Measurements from ENCODE around the gene CNIH4. TPM values are rescaled to one million over a fixed set of nuclear protein-coding genes. Genes with fewer than 3 reads are reported as not detected.

Gene CNIH4
- total and polyA plus RNA-seq, 2 of the 4 experiments (the other 2 are of a cell fraction) = 29.7 to 73.1 TPM

- Histone ChIP-seq H4K8ac (ENCODE audit: low read depth in 2 of 2, low read length in 2 of 2) (no peak overlapping the region), H4K91ac (ENCODE audit: insufficient read depth, low read depth, low read length) (no peak overlapping the region), H2BK120ac (ENCODE audit: low read depth, low read length) (no peak overlapping the region), H3K9me3 (ENCODE audit: control insufficient read depth, insufficient read depth, low read length) (no peaks in the 10 kb centered on the region), H2AK9ac (replicated peaks; ENCODE audit: low read depth, low read length, poor library complexity) (no peak overlapping the region), H2AFZ (replicated peaks; ENCODE audit: low read length, poor library complexity) (no peak overlapping the region), H3K27me3 (ENCODE audit: control insufficient read depth, insufficient read depth, low read length) (no peaks in the 10 kb centered on the region), H3K27ac (ENCODE audit: insufficient read depth, low read length) (no peak overlapping the region), H3K4me3 (ENCODE audit: insufficient read depth, low read depth, low read length) (no peak overlapping the region), H3K4me1 (ENCODE audit: control insufficient read depth, insufficient read depth, low read length) (no peaks in the 10 kb centered on the region; the same call in 1 of the 2 replicates), H3K36me3 (ENCODE audit: control insufficient read depth, insufficient read depth, low read length) (no peaks in the 10 kb centered on the region), H4K20me1 (ENCODE audit: insufficient read depth, low read length) (no peaks in the 10 kb centered on the region), H2BK5ac (ENCODE audit: low read depth, low read length, poor library complexity, severe bottlenecking) (no peak overlapping the region), H2BK20ac (ENCODE audit: low read depth, low read length) (no peak overlapping the region), H2AK5ac (ENCODE audit: low read depth, low read length) (no peak overlapping the region), H3K56ac (ENCODE audit: extremely low read depth, insufficient read depth, low read length) (no peak overlapping the region), H3K4ac (ENCODE audit: low read depth, low read length) (no peak overlapping the region), H3K9ac (ENCODE audit: low read depth, low read length) (no peak overlapping the region), H3K23ac (ENCODE audit: low read depth, low read length) (no peak overlapping the region), H3K14ac (replicated peaks; ENCODE audit: low read depth, low read length) (no peak overlapping the region), H3K9me1 (ENCODE audit: insufficient read depth, low read length) (no peaks in the 10 kb centered on the region), H3K4me2 (ENCODE audit: low read depth, low read length) (no peak overlapping the region), H4K5ac (ENCODE audit: low read depth, low read length) (no peak overlapping the region), H3K18ac (ENCODE audit: low read depth, low read length) (no peak overlapping the region), H2BK15ac (ENCODE audit: low read depth, low read length) (no peak overlapping the region), H3K79me1 (ENCODE audit: low read depth in 1 of 2, low read length in 2 of 2) (peaks cover 10 to 25% of the 10 kb centered on the region in 2 experiments)
- in situ Hi-C loops (cut with MboI; ENCODE audit: low sequenced_read_pairs) (no loop called here), dilution Hi-C loops (cut with HindIII; ENCODE audit: low sequenced_read_pairs, unreplicated experiment) (no loop called here), intact Hi-C loops (cut with micrococcal nuclease) (loop anchor here (2.0 to 5.0 kb wide), 3 partner anchors 159 to 633 kb away; no protein-coding TSS in a partner anchor)
- no peak for TF ChIP-seq MAFK (IDR thresholded peaks at IDR 0.05; ENCODE audit: low read depth, low read length)
- no peak for TF ChIP-seq MXI1 (IDR thresholded peaks at IDR 0.05; ENCODE audit: borderline replicate concordance, low read depth, low read length)
- TF ChIP-seq CTCF (conservative IDR thresholded peaks at IDR 0.05; ENCODE audit: low read depth, low read length) = no peak
- TF ChIP-seq MAZ (IDR thresholded peaks at IDR 0.05; ENCODE audit: borderline replicate concordance, low read depth, low read length) = no peak
- TF ChIP-seq, protein P1, sequence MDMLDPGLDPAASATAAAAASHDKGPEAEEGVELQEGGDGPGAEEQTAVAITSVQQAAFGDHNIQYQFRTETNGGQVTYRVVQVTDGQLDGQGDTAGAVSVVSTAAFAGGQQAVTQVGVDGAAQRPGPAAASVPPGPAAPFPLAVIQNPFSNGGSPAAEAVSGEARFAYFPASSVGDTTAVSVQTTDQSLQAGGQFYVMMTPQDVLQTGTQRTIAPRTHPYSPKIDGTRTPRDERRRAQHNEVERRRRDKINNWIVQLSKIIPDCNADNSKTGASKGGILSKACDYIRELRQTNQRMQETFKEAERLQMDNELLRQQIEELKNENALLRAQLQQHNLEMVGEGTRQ (IDR thresholded peaks at IDR 0.05; ENCODE audit: low read depth, low read length) = no peak
- TF ChIP-seq CEBPB (IDR thresholded peaks at IDR 0.05; ENCODE audit: low read depth, low read length) = no peak
- no peak for TF ChIP-seq FOS (IDR thresholded peaks at IDR 0.05; ENCODE audit: low read depth, low read length)
- no peak for TF ChIP-seq RFX5 (IDR thresholded peaks at IDR 0.05; ENCODE audit: low read depth, low read length)
- no peak for TF ChIP-seq SMC3 (IDR thresholded peaks at IDR 0.05; ENCODE audit: low read depth, low read length)
- no peak for TF ChIP-seq RCOR1 (IDR thresholded peaks at IDR 0.05; ENCODE audit: insufficient replicate concordance, low read length)
- TF ChIP-seq, protein P2, sequence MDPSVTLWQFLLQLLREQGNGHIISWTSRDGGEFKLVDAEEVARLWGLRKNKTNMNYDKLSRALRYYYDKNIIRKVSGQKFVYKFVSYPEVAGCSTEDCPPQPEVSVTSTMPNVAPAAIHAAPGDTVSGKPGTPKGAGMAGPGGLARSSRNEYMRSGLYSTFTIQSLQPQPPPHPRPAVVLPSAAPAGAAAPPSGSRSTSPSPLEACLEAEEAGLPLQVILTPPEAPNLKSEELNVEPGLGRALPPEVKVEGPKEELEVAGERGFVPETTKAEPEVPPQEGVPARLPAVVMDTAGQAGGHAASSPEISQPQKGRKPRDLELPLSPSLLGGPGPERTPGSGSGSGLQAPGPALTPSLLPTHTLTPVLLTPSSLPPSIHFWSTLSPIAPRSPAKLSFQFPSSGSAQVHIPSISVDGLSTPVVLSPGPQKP (IDR thresholded peaks at IDR 0.05; ENCODE audit: borderline replicate concordance, low read depth, low read length) = no peak
- no peak for TF ChIP-seq CHD1 (IDR thresholded peaks at IDR 0.05; ENCODE audit: low read depth, low read length)
- no peak for TF ChIP-seq BHLHE40 (IDR thresholded peaks at IDR 0.05; ENCODE audit: low read depth, low read length)
- TF ChIP-seq RAD21 (IDR thresholded peaks at IDR 0.05; ENCODE audit: low read length) = no peak
- TF ChIP-seq NFE2L2 (IDR thresholded peaks at IDR 0.05; ENCODE audit: low read depth, low read length) = no peak
- TF ChIP-seq POLR2A (IDR thresholded peaks at IDR 0.05; ENCODE audit: low read depth, low read length) = no peak
- DNase-seq (no peak), ATAC-seq (ENCODE audit: low read depth) (no peak)
- WGBS, 2 experiments (ENCODE audit: extremely low coverage in 2 of 2, insufficient read length in 1 of 2) = no CpG with 5 or more reads among the region's 2 CpGs
- POLR2A ChIA-PET (ENCODE audit: unreplicated experiment) = no interaction called here
- no TSS peak for BruUV-seq (replicated peaks)
- CTCF ChIA-PET = no interaction called here
Observed at GRCh38 chr1:224331326-224331725, 25.4 kb upstream of the CNIH4 start.
